IPS-11a (cell line): ENCODE data around the gene SNX32.
A peak's percentile ranks its signal among the peaks of the same experiment; 100 is the strongest.

ENCODE experiments used
- H3K4me3 ChIP-seq: one replicate; pipeline ENCODE4 v1.5.1; 2013; ENCODE audit warnings: low read depth, low read length, control low read depth

Gene SNX32

DNA sequence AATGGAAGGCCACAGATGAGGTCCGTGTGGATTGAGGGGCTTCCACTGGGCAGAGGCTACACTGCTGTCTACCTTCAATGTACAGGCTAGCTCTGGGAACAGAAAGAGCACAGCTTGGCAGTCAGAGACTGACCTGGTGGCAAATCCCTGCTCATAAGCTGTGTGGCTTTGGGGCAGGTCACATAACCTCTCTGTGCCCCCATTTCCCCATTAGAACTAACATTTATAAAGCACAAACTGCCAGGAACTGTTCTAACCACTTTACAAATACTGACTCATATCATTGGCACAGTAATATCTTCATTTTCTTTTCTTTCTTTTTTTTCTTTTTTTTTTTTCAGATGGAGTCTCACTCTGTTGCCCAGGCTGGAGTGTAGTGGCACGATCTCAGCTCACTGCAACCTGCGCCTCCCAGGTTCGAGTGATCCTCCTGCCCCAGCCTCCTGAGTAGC is 63.3 kb downstream of the SNX32 start:
- H3K4me3 ChIP-seq: no peak overlapping the region

DNA sequence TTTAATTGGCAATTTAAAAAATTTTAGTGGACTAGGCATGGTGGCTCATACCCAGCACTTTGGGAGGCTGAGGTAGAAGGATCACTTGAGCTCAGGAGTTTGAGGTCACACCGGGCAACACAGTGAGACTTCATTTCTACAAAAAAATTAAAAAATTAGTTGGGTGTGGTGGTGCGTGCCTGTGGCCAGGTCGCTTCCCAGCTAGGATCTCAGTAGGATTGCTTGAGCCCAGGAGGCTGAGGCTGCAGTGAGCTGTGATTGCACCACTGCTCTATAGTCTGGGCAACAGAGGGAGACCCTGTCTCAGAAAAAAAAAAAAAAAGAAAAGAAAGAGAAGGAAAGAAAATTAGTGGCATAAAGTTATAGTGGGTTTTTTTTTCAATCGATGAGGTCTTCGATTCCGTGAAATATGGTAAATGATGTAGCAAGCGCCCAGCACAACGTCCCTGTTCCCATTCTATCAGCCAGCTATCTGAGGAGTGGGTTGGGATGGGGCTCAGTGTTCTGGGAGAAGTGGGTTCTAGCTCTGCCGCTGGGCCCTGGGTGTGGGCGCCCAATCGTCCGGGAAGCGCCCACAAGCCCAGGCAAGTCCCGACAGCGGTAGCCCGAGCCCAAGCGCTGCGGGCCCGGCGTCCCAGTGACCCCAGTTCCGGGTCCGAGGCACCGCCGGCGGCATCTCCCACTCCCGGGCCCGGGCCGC is 65.0 kb downstream of the SNX32 start:
- H3K4me3 ChIP-seq: peak overlapping the region; percentile 67

DNA sequence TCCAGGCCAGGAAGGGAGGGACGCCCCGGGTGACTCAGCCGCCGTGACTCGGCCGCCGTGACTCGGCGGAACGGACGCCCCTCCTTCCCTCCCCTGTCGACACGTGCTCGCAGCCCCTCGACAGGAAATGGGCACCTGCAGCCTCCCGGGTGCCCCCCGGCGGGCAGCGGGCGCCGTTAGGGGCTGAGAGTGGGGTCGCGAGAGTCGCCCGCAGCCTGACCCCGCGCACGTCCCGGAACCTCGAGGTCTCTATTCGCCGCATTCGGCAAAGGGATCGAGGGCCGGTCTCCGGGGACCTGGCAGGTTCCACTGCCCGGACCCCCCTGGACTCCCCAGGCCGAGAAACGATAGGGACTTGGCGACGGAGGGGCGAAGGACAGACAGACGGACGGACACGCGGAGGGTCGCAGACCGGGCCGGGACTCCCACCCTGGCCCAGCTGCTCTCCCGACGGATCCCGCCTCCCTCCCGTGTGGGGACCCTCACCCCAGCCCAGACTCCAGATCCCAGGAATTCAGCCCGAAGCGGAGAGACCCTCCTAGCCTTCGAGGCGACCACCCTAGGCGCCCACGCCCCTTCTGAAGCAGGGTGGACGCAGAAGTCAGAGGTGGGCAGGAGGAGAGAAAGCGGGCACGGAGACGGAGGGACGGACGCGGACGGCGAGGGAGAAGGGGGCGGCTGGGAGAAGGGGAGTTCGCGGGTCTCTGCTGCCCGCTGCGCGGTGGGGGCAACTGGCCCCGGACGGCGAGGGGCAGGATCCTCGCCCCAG is 65.8 kb downstream of the SNX32 start:
- peak overlapping the region; percentile 67 for H3K4me3 ChIP-seq

DNA sequence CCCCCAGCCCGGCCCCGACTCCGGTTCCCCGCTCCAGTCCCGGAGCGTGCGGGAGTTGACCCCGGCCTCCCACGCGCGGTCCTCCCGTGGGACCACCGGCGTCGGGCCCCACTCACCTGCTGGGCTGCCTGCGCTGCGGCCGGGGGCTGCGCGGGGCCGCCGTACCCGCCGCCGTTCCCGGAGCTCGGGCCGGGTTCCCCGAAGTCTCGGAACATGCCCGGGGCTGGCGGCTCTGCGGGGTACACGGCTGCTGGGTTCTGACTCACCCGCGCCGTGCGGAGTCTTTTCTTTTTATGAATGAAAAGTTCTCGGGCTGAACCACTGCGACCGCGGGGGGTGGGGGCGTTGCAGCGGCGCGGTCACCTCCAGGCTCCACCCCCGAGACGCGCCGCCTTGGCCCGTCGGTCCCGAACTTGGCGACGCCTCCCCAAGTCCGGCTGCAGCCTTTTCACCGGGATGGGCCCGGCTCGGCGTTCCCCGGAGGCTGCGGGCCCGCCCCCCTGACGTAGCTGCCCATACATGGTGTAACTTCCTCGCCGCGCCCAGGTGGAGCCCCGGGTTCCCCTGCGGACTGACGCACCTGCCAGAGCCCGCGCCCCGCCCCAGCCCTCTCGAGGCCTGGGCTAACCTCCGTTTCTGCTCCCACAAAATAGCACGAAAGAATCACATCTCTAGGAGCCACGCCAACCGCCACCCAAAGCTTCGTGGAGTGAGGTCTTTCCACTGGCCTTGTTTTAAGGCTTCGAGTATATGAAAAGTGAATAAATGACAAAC is 66.5 kb downstream of the SNX32 start, which contains the start of gene FOSL1:
FOSL1 (minus strand) TSS at position 264 of the 774 bp plus-strand sequence; CDS start at position 215, 49 bp downstream.
- peak within 1 kb of the TSS; percentile 67 for H3K4me3 ChIP-seq

DNA sequence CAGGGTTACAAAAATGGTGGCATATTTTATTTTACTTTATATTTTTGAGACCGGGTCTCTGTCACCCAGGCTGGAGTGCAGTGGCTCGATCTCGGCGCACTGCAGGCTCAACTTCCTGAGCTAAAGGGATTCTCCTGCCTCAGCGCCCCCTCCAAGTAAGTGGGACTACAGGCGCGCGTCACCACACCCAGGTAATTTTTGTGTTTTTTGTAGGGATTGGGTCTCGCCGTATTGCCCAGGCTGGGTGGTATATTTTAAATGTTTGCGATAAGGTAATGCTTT is 67.1 kb downstream of the SNX32 start:
- no peak overlapping the region for H3K4me3 ChIP-seq

DNA sequence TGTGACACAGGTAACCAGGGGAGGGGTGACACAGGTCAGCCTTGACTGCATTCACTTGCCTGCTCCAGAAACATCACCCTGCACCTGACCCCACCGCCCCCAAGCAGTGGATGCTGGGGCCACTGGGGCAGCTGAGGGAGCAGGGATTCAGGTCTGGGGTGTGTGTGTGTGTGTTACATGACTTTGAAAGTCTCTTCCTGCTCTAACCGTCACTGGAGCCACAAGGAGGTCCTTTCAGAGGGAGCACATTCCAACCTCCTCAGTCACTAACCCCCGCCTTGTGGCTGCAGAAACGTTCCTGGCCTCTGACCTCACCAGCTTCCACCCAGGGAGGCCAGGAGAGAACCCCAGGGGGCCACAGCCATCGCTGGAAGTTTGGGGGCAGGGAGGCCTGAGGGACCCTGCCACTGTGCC is 69.3 kb downstream of the SNX32 start:
- no peak overlapping the region for H3K4me3 ChIP-seq
